HG02678 (cell line): ENCODE data around the gene CLEC14A.

Experiments used
- ATAC-seq: cut with Tn5 transposase; IDR thresholded peaks from one replicate; pipeline ENCODE4 v1.9.1; 2021; ENCODE audit warnings: mild to moderate bottlenecking, moderate library complexity; ENCODE audit not compliant: unreplicated experiment

Gene CLEC14A

DNA sequence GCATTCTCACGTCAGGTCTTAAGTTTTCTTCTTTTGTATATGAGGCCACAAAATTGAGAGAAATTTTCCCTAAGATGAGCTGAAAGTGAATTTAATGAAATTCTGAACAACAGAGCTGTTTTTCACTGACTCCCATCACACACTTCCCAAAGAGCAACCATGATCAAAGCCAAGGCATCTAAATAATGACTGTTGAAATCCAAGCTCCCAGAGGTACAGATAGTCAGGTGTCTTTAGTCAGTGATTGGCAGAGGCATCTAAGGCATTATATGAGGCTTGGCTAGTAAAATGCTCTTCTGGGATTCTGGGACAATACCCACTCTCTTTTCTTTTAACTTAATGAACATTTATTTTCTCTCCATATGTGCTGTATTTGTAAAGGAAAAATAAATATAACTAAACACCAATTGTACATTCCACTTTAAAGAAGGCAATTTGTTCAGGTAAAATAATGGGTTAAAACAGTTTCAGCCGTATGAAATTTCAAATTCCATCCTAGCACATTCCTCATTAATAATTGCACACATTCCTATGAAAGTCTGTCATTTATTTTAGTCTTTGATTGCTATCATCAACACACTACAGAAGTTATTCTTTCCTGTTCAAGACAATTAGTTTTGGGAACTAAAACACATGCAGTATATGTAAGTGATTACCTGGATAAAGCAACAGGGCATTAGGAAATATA, 49.1 kb downstream of the CLEC14A start:
- no peak for ATAC-seq

GRCh38 chr14:38205949-38206665, 49.8 kb downstream of the CLEC14A start:
- ATAC-seq, result no peak

GRCh38 chr14:38205119-38205813, 50.6 kb downstream of the CLEC14A start:
- ATAC-seq, result no peak

DNA sequence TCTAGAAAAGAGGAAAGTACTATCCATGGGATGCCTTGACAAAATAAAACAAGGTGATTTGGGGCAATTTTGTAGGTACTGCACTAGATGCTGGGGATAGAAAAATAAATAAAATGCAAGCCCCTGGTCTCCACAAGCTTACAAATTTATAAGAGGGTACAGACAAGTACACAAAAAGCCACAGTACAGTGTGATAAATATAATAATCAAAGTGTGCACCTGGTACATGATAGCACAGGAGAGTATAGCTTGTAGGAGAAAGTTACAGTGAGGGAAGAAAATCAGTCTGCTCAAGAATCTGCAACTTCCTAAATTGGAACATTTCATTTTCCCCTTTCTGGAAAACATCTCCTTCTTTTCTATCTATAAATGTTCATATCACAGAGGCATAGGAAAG, 51.2 kb downstream of the CLEC14A start:
- ATAC-seq, result no peak
